Neural progenitor cell (in vitro differentiated cells): Measurements from ENCODE around the gene BIK. TPM values are rescaled to one million over a fixed set of nuclear protein-coding genes. Genes with fewer than 3 reads are reported as not detected.

ENCODE experiments used
- DNase-seq: peaks from one replicate; pipeline ENCODE4 v3.0.0-alpha.2; 2016; ENCODE audit warnings: low spot score
- H2AFZ ChIP-seq: fragments of 200-600 bp; sonication (generic); replicated peaks from 2 replicates; pipeline ENCODE4 v1.6.1; 2016; ENCODE audit warnings: antibody characterized with exemption
- H3F3A ChIP-seq: fragments of 200-600 bp; sonication (generic); 2 replicates; pipeline ENCODE4 v1.6.1; 2016; ENCODE audit warnings: antibody characterized with exemption, low read depth
- H3K27ac ChIP-seq: fragments of 200-600 bp; sonication (generic); 2 replicates; pipeline ENCODE4 v1.5.1; 2016; ENCODE audit warnings: mild to moderate bottlenecking
- H3K27me3 ChIP-seq: fragments of 200-600 bp; sonication (generic); 2 replicates; pipeline ENCODE4 v1.6.1; 2016; ENCODE audit warnings: mild to moderate bottlenecking, moderate library complexity
- H3K36me3 ChIP-seq: fragments of 200-600 bp; sonication (generic); 2 replicates; pipeline ENCODE4 v1.5.1; 2016
- H3K4me1 ChIP-seq: fragments of 200-600 bp; sonication (generic); 2 replicates; pipeline ENCODE4 v1.6.1; 2016; ENCODE audit warnings: mixed run types
- H3K4me2 ChIP-seq: fragments of 200-600 bp; sonication (generic); 2 replicates; pipeline ENCODE4 v1.6.1; 2016
- H3K4me3 ChIP-seq: fragments of 200-600 bp; sonication (generic); 2 replicates; pipeline ENCODE4 v1.5.1; 2016
- H3K79me2 ChIP-seq: fragments of 200-600 bp; sonication (generic); 2 replicates; pipeline ENCODE4 v1.6.1; 2016; ENCODE audit warnings: low read depth
- H3K9ac ChIP-seq: fragments of 200-600 bp; sonication (generic); 2 replicates; pipeline ENCODE4 v1.6.1; 2016
- H3K9me3 ChIP-seq: fragments of 200-600 bp; sonication (generic); 2 replicates; pipeline ENCODE4 v1.5.1; 2016; ENCODE audit warnings: low read depth
- H4K20me1 ChIP-seq: fragments of 200-600 bp; sonication (generic); 2 replicates; pipeline ENCODE4 v1.6.1; 2016; ENCODE audit warnings: low read depth
- H3K27ac Mint-ChIP-seq: 3 replicates; pipeline ENCODE4 v1.8.0; 2021; ENCODE audit warnings: mixed read lengths
- H3K27me3 Mint-ChIP-seq: 2 replicates; pipeline ENCODE4 v1.8.0; 2022; ENCODE audit warnings: low read depth, mild to moderate bottlenecking, inconsistent platforms, moderate library complexity, mixed read lengths; ENCODE audit not compliant: insufficient read depth
- H3K36me3 Mint-ChIP-seq: 3 replicates; pipeline ENCODE4 v1.8.0; 2021; ENCODE audit warnings: mixed read lengths
- H3K4me1 Mint-ChIP-seq: 3 replicates; pipeline ENCODE4 v1.8.0; 2021; ENCODE audit warnings: mixed read lengths
- H3K4me3 Mint-ChIP-seq: 3 replicates; pipeline ENCODE4 v1.8.0; 2021; ENCODE audit warnings: mild to moderate bottlenecking, moderate library complexity, mixed read lengths
- H3K9me3 Mint-ChIP-seq: 3 replicates; pipeline ENCODE4 v1.8.0; 2020; ENCODE audit warnings: mixed read lengths
- EZH2 ChIP-seq: fragments of 200-600 bp; sonication (generic); IDR thresholded peaks from 2 replicates; pipeline ENCODE4 v1.6.1; 2017; ENCODE audit warnings: antibody characterized with exemption, mild to moderate bottlenecking, moderate library complexity
- EZH2phosphoT487 ChIP-seq: fragments of 200-600 bp; sonication (generic); IDR thresholded peaks from 2 replicates; pipeline ENCODE4 v1.6.1; 2017; ENCODE audit warnings: antibody characterized with exemption
- total RNA-seq: library from RNA; depleted of rRNA; stranded (reverse); fragments of >200 nt; gene quantifications from 2 replicates; pipeline ENCODE4 v1.2.3, GENCODE V29; 2015; ENCODE audit warnings: low replicate concordance
- TF ChIP-seq, protein P1 (sequence below): fragments of 200-600 bp; sonication (generic); IDR thresholded peaks from 2 replicates; pipeline ENCODE4 v1.5.1; 2017; ENCODE audit warnings: antibody characterized with exemption, mild to moderate bottlenecking

BIK gene
- total RNA-seq, 1 donor from 2014 or later = 2.2 TPM

DNA sequence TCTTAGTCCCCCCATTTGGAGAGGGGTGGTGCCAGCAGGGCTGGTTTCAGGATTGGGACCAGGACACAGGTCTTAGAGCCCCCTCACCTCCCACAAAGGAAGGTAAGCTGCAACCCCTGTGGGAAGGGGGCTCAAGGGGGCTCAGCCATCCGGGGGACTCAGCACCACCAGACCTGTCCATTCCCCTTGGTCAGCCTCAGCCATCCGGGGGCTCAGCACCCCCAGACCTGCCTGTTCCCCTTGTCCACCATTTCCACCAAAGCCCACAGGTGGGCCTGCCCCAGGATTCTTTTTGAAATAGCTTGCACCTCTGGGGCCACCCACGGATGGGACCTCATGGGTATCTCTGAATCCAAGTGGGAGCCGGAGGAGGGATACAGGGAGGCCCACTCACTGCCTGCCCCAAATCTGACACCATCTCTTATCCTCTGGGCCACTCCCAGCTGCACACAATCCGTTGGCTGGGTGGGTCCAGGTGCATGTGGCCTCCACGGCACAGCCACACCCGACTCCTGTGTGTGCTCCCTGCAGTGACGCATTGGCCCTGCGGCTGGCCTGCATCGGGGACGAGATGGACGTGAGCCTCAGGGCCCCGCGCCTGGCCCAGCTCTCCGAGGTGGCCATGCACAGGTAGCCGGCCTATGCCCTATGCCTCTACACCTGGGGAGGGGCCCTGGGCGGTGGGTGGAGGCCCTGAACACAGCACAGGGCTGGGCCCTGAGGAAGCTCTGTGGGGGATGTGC lies 16.8 kb downstream of the BIK start:
- H3K27ac Mint-ChIP-seq = no peak overlapping the region
- no peaks in the 10 kb centered on the region for H3K79me2 ChIP-seq
- no peaks in the 10 kb centered on the region for H3K36me3 Mint-ChIP-seq
- no peak overlapping the region for H3K9ac ChIP-seq
- H3K36me3 ChIP-seq = no peaks in the 10 kb centered on the region
- H3K4me1 Mint-ChIP-seq = peaks cover 11% of the 10 kb centered on the region
- no peak overlapping the region for H2AFZ ChIP-seq
- no peak overlapping the region for H3K4me3 ChIP-seq
- H3K4me1 ChIP-seq = peaks cover 17% of the 10 kb centered on the region
- TF ChIP-seq, protein P1, sequence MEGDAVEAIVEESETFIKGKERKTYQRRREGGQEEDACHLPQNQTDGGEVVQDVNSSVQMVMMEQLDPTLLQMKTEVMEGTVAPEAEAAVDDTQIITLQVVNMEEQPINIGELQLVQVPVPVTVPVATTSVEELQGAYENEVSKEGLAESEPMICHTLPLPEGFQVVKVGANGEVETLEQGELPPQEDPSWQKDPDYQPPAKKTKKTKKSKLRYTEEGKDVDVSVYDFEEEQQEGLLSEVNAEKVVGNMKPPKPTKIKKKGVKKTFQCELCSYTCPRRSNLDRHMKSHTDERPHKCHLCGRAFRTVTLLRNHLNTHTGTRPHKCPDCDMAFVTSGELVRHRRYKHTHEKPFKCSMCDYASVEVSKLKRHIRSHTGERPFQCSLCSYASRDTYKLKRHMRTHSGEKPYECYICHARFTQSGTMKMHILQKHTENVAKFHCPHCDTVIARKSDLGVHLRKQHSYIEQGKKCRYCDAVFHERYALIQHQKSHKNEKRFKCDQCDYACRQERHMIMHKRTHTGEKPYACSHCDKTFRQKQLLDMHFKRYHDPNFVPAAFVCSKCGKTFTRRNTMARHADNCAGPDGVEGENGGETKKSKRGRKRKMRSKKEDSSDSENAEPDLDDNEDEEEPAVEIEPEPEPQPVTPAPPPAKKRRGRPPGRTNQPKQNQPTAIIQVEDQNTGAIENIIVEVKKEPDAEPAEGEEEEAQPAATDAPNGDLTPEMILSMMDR = no peak
- no peak for TF ChIP-seq EZH2phosphoT487
- no peak for DNase-seq
- no peaks in the 10 kb centered on the region for H3K27me3 ChIP-seq
- no peaks in the 10 kb centered on the region for H3K9me3 Mint-ChIP-seq
- H3K4me3 Mint-ChIP-seq = no peak overlapping the region
- peaks cover 12% of the 10 kb centered on the region for H4K20me1 ChIP-seq
- H3K27ac ChIP-seq = no peak overlapping the region
- H3K4me2 ChIP-seq = no peak overlapping the region
- peaks cover 7% of the 10 kb centered on the region for H3K27me3 Mint-ChIP-seq
- H3F3A ChIP-seq = no peaks in the 10 kb centered on the region
- no peaks in the 10 kb centered on the region for H3K9me3 ChIP-seq

DNA sequence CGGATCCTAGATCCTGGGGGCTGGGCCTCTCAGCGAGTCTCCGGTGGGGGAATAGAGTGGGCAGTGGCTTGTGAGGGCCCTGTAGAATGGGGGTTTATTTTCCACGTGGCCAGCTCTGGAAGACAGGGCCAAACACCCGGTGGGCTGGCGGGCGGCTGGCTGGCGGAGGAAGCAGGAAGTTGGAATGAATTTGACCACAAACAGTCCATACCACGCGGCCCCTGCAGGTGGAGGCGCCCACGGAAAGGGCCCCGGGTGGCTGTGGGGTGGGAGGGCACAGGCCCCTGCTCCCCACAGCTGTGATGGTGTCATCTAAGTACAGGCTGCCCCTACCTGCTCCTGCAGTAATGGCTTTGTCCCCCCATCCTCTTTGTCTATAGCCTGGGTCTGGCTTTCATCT lies 17.6 kb downstream of the BIK start:
- Histone ChIP-seq H2AFZ (no peak overlapping the region), H3K27ac (no peak overlapping the region), H3K79me2 (no peaks in the 10 kb centered on the region), H3K36me3 (no peaks in the 10 kb centered on the region), H4K20me1 (peaks cover 12% of the 10 kb centered on the region), H3K27me3 (no peaks in the 10 kb centered on the region), H3F3A (no peaks in the 10 kb centered on the region), H3K4me2 (no peak overlapping the region), H3K9me3 (no peaks in the 10 kb centered on the region), H3K9ac (no peak overlapping the region), H3K4me1 (peaks cover 17% of the 10 kb centered on the region), H3K4me3 (no peak overlapping the region)
- H3K36me3 Mint-ChIP-seq = peaks cover under 1% of the 10 kb centered on the region
- H3K27me3 Mint-ChIP-seq = peaks cover 7% of the 10 kb centered on the region
- TF ChIP-seq, protein P1 = no peak
- TF ChIP-seq EZH2 = no peak
- no peak for TF ChIP-seq EZH2phosphoT487
- peaks cover 11% of the 10 kb centered on the region for H3K4me1 Mint-ChIP-seq
- no peaks in the 10 kb centered on the region for H3K9me3 Mint-ChIP-seq
- H3K27ac Mint-ChIP-seq = no peak overlapping the region
- DNase-seq = no peak
- no peak overlapping the region for H3K4me3 Mint-ChIP-seq

DNA sequence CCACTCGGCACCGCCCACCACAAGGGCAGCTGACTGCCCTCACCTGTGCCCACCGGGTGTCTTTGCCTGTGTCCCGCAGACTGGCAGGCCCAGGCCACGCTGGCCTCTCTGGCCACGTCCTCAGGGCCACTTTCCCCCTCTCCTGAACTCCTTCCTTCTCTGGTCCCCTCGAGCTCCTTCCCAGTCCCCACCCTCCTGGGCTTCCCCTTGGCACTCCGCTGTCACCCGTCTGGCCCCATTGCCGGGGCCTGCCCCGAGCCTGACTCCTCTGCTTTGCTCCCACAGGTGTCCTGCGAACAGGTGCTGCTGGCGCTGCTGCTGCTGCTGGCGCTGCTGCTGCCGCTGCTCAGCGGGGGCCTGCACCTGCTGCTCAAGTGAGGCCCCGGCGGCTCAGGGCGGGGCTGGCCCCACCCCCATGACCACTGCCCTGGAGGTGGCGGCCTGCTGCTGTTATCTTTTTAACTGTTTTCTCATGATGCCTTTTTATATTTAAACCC lies 18.4 kb downstream of the BIK start:
- H3F3A ChIP-seq = no peaks in the 10 kb centered on the region
- Mint-ChIP-seq H3K9me3 (no peaks in the 10 kb centered on the region), H3K4me1 (peaks cover 11% of the 10 kb centered on the region), H3K4me3 (no peak overlapping the region), H3K27me3 (peaks cover 7% of the 10 kb centered on the region), H3K27ac (no peak overlapping the region), H3K36me3 (peaks cover 4% of the 10 kb centered on the region)
- TF ChIP-seq EZH2 (no peak), EZH2phosphoT487 (no peak)
- TF ChIP-seq, protein P1 = no peak
- no peaks in the 10 kb centered on the region for H3K9me3 ChIP-seq
- no peak overlapping the region for H3K9ac ChIP-seq
- no peak overlapping the region for H2AFZ ChIP-seq
- no peaks in the 10 kb centered on the region for H3K79me2 ChIP-seq
- H3K36me3 ChIP-seq = no peaks in the 10 kb centered on the region
- H4K20me1 ChIP-seq = peaks cover 12% of the 10 kb centered on the region
- no peak overlapping the region for H3K4me2 ChIP-seq
- no peak overlapping the region for H3K4me3 ChIP-seq
- no peak for DNase-seq
- no peak overlapping the region for H3K27ac ChIP-seq
- peaks cover 17% of the 10 kb centered on the region for H3K4me1 ChIP-seq
- H3K27me3 ChIP-seq = no peaks in the 10 kb centered on the region
